ENCODE results near the gene MAEA.
"Not testable (repeated sequence)": the region's sequence is repeated elsewhere in the genome, so short reads cannot be mapped to it uniquely, and the experiment has no call there.

Gene MAEA

DNA sequence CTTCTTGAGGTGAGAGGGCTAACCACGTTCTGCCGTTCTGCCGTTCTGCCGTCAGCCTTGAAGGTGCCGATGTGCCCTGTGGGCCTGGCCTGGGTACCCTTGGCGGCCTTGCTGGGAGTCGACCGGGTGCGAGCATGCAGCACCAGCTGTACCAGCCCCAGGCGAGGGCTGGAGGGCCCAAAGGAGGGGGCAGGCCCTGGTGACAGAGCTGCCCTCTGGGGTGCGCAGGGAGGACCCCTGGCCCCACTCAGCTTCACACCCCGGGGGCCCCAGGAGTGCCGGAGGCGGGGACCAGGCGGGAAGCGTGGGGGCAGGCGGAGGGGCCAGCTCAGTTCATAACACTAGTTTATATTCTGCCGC is 79.4 kb downstream of the MAEA start:
- no peak overlapping the region for H2AFZ ChIP-seq (ENCODE audit: low read depth)
- no peaks in the 10 kb centered on the region for H4K20me1 ChIP-seq (ENCODE audit: insufficient read depth)
- H3K36me3 ChIP-seq (ENCODE audit: insufficient read depth), result no peaks in the 10 kb centered on the region
- TF ChIP-seq, protein P1, sequence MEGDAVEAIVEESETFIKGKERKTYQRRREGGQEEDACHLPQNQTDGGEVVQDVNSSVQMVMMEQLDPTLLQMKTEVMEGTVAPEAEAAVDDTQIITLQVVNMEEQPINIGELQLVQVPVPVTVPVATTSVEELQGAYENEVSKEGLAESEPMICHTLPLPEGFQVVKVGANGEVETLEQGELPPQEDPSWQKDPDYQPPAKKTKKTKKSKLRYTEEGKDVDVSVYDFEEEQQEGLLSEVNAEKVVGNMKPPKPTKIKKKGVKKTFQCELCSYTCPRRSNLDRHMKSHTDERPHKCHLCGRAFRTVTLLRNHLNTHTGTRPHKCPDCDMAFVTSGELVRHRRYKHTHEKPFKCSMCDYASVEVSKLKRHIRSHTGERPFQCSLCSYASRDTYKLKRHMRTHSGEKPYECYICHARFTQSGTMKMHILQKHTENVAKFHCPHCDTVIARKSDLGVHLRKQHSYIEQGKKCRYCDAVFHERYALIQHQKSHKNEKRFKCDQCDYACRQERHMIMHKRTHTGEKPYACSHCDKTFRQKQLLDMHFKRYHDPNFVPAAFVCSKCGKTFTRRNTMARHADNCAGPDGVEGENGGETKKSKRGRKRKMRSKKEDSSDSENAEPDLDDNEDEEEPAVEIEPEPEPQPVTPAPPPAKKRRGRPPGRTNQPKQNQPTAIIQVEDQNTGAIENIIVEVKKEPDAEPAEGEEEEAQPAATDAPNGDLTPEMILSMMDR (conservative IDR thresholded peaks at IDR 0.05; ENCODE audit: low read depth, low read length), result no peak
- no peaks in the 10 kb centered on the region for H3K79me2 ChIP-seq (ENCODE audit: insufficient read depth, low read depth)
- no peak overlapping the region for H3K9ac ChIP-seq
- no peaks in the 10 kb centered on the region for H3K4me1 ChIP-seq (ENCODE audit: low read depth, poor library complexity, severe bottlenecking)
- no peak overlapping the region for H3K27ac ChIP-seq
- H3K27me3 ChIP-seq (ENCODE audit: insufficient read depth, low read depth), result no peaks in the 10 kb centered on the region
- no peak overlapping the region for H3K4me2 ChIP-seq
- no peak overlapping the region for H3K4me3 ChIP-seq (IDR thresholded peaks at IDR 0.05; ENCODE audit: insufficient read depth, low read depth, low read length)

DNA sequence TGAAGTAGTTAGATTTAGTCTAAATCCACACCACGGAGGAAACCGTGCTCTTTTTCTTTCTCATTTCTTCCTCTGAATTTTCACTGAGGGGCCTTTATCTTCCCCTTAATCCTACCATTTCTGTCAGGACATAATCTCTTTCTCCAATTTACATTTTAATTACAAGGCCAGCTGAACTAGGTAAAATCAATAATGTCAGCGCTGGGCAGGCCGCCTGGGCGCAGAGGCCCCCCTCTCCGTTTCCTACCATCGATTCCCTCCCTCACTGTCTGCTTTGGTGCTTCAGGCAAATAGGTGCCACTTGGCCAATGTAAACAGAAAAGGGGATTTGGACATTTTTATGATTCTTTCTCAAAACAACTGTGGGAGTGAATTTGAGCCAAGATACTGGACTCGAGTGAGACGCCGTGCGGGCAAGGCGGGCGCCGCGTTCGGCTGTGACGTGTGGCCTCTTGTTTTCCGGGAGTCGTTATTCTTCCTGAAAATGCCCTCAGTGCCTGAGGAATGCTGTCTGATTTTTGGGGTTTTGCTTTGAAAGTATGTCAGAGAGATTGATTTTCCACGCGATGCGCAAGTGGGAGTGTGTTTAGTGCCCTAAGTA is 79.9 kb downstream of the MAEA start:
- Histone ChIP-seq H3K4me2 (no peak overlapping the region), H3K79me2 (ENCODE audit: insufficient read depth, low read depth) (no peaks in the 10 kb centered on the region), H3K4me3 (IDR thresholded peaks at IDR 0.05; ENCODE audit: insufficient read depth, low read depth, low read length) (no peak overlapping the region), H2AFZ (ENCODE audit: low read depth) (no peak overlapping the region), H3K36me3 (ENCODE audit: insufficient read depth) (no peaks in the 10 kb centered on the region), H3K27ac (no peak overlapping the region), H4K20me1 (ENCODE audit: insufficient read depth) (no peaks in the 10 kb centered on the region), H3K27me3 (ENCODE audit: insufficient read depth, low read depth) (no peaks in the 10 kb centered on the region), H3K4me1 (ENCODE audit: low read depth, poor library complexity, severe bottlenecking) (no peaks in the 10 kb centered on the region), H3K9ac (no peak overlapping the region)
- TF ChIP-seq, protein P1 (conservative IDR thresholded peaks at IDR 0.05; ENCODE audit: low read depth, low read length), result no peak

GRCh38 chr4:1370321-1371124 is 80.8 kb downstream of the MAEA start:
- Histone ChIP-seq H3K9ac (no peak overlapping the region), H2AFZ (ENCODE audit: low read depth) (no peak overlapping the region), H3K4me2 (no peak overlapping the region), H3K27ac (no peak overlapping the region), H3K79me2 (ENCODE audit: insufficient read depth, low read depth) (no peaks in the 10 kb centered on the region), H3K4me3 (IDR thresholded peaks at IDR 0.05; ENCODE audit: insufficient read depth, low read depth, low read length) (no peak overlapping the region), H3K4me1 (ENCODE audit: low read depth, poor library complexity, severe bottlenecking) (no peaks in the 10 kb centered on the region), H3K27me3 (ENCODE audit: insufficient read depth, low read depth) (no peaks in the 10 kb centered on the region), H4K20me1 (ENCODE audit: insufficient read depth) (no peaks in the 10 kb centered on the region), H3K36me3 (ENCODE audit: insufficient read depth) (no peaks in the 10 kb centered on the region)
- TF ChIP-seq, protein P1 (conservative IDR thresholded peaks at IDR 0.05; ENCODE audit: low read depth, low read length), result no peak

DNA sequence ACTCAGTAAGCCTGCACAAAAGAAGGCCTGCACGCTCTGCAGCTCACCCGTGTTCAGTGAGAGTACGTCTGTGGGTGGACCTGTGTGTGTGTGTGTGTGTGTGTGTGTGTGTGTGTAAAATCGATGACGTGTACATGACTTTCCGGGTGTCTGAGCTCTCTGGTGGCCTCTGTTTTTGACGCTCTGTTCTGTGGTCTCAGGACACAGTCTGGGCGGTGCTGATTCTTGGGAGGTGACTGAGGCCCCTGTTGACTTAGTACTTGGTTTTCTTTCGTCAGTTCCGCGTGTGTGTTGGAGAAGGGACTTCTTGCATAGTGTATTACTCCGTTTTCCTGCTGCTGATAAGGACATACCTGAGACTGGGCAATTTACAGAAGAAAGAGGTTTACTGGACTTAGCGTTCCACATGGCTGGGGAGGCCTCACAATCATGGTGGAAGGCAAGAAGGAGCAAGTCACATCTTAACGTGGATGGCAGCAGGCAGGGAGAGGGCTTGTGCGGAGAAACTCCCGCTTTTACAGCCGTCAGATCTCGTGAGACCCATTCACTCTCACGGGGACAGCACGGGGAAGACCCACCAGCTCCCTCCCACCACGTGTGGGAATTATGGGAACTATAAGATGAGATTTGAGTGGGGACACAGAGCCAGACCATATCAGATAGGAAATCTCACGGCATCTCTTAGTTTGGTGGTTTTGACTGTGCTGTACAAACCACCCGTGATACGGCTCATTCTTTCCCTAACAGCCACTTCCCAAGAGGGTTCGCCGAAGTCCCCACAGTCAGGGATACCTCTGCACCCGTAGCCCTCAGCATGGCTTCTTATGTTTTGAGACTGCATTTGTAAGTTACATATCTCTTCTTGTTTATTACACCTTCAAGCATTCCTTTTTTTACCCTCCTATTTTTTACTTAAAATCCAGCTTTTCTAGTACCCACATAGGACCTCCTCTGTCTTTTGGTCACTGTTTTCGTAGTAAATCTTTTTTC is 81.8 kb downstream of the MAEA start:
- no peak overlapping the region for H3K9ac ChIP-seq
- no peaks in the 10 kb centered on the region for H3K79me2 ChIP-seq (ENCODE audit: insufficient read depth, low read depth)
- TF ChIP-seq, protein P1 (conservative IDR thresholded peaks at IDR 0.05; ENCODE audit: low read depth, low read length), result no peak
- H3K4me3 ChIP-seq (IDR thresholded peaks at IDR 0.05; ENCODE audit: insufficient read depth, low read depth, low read length), result no peak overlapping the region
- no peak overlapping the region for H2AFZ ChIP-seq (ENCODE audit: low read depth)
- no peak overlapping the region for H3K27ac ChIP-seq
- H3K4me2 ChIP-seq, result no peak overlapping the region
- no peaks in the 10 kb centered on the region for H3K36me3 ChIP-seq (ENCODE audit: insufficient read depth)
- H4K20me1 ChIP-seq (ENCODE audit: insufficient read depth), result no peaks in the 10 kb centered on the region
- H3K27me3 ChIP-seq (ENCODE audit: insufficient read depth, low read depth), result no peaks in the 10 kb centered on the region
- no peaks in the 10 kb centered on the region for H3K4me1 ChIP-seq (ENCODE audit: low read depth, poor library complexity, severe bottlenecking)

DNA sequence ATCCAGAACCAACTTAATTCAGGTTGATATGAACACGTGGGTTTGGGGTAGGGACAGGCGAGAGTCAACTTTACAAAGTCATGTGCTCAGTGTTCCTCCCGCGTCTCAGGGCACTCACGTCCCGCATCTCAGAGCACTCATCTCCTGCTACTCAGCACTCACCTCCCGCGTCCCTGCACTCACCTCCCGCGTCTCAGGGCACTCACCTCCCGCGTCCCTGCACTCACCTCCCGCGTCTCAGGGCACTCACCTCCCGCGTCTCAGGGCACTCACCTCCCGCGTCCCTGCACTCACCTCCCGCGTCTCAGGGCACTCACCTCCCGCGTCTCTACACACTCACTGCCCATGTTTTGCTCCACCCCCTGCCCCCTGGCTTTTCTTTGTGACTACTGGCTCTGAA is 82.9 kb downstream of the MAEA start:
- not testable (repeated sequence) for H2AFZ ChIP-seq (ENCODE audit: low read depth); H3K27me3 ChIP-seq (ENCODE audit: insufficient read depth, low read depth); H4K20me1 ChIP-seq (ENCODE audit: insufficient read depth); H3K79me2 ChIP-seq (ENCODE audit: insufficient read depth, low read depth); H3K4me3 ChIP-seq (IDR thresholded peaks at IDR 0.05; ENCODE audit: insufficient read depth, low read depth, low read length); H3K9ac ChIP-seq; H3K4me2 ChIP-seq; H3K4me1 ChIP-seq (ENCODE audit: low read depth, poor library complexity, severe bottlenecking); H3K27ac ChIP-seq; H3K36me3 ChIP-seq (ENCODE audit: insufficient read depth)

All from KMS-11 (cell line).